ENCODE results near the gene HARS1.
"Not testable (repeated sequence)": the region's sequence is repeated elsewhere in the genome, so short reads cannot be mapped to it uniquely, and the experiment has no call there.

The HARS1 gene

DNA sequence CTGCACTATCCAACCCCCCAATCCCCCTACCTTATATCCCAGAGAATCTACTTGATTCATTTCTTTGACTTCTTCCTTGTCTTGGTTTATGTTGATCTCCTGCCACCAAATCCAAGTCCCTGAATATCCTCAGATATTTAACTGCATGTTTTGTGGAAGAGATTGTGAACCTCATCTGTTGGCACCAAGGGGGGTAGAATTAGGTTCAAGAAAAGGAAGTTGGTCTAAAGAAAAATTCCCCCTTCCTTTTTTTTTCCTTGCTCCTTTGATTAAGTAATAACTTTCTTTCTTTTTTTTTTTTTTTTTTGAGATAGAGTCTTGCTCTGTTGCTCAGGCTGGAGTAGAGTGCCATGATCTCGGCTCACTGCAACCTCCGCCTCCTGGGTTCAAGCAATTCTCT lies 57.7 kb downstream of the HARS1 start:
- no peak for DNase-seq (ENCODE audit: low read depth in 2 of 2)

GRCh38 chr5:140633021-140633471 lies 58.1 kb downstream of the HARS1 start, which contains the start of gene CD14:
CD14 (minus strand) TSS chr5:140633175; CDS start chr5:140633071, 104 bp downstream.
- no peak for DNase-seq (ENCODE audit: low read depth in 2 of 2)

DNA sequence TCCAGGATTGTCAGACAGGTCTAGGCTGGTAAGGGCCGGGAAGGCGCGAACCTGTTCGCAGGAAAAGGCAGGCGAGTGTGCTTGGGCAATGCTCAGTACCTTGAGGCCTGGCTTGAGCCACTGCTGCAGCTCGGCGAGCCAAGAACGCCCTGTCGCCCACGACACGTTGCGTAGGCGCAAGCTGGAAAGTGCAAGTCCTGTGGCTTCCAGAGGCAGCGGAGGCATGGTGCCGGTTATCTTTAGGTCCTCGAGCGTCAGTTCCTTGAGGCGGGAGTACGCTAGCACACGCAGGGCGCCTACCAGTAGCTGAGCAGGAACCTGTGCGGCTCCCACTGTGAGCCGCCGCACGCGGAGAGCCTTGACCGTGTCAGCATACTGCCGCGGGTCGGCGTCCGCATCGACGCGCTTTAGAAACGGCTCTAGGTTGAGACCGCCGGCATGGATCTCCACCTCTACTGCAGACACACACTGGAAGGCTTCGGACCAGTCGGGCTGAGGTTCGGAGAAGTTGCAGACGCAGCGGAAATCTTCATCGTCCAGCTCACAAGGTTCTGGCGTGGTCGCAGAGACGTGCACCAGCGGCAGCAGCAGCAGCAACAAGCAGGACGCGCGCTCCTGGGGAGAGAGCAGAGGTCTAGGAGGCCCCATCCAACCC lies 58.7 kb downstream of the HARS1 start:
- DNase-seq (ENCODE audit: low read depth in 2 of 2): peak; percentile 28 to 43

DNA sequence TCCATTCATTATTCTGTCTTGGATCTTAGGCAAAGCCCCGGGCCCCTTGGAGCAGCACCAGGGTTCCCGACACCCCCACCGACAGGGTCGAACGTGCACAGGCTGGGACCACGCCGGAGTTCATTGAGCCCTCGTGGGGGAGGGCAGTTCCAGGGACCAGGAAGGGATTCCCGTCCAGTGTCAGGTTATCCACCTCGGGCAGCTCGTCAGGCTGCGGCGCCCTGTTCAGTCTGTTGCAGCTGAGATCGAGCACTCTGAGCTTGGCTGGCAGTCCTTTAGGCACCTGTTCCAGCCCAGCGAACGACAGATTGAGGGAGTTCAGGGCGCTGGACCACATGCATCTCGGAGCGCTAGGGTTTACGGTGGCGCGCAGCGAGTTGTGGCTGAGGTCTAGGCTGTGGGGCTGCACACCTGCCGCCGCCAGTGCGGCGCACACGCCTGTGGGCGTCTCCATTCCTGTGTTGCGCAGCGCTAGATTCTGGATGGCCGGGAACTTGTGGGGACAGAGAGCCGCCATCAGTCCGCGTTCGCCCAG lies 59.3 kb downstream of the HARS1 start:
- no peak for DNase-seq (ENCODE audit: low read depth in 2 of 2)

DNA sequence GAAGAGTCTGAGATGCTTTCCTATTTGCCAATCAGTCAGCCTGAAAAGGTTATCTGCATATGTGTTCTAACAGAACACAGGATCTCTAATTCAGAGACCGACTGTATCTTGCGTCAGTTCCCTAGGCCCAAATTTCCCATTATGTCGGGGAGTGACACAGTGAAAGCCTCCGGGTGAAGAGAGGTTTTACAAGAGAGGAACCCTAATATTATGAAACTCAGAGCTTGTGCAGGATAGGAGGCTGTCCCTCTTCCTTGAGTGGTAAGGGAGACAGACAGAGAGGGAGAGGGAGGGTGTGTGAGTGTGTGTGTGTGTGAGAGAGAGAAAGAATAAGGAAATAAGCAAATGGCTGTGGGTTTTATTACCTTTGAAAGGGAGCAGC lies 60.1 kb downstream of the HARS1 start:
- DNase-seq (ENCODE audit: low read depth in 2 of 2): no peak

DNA sequence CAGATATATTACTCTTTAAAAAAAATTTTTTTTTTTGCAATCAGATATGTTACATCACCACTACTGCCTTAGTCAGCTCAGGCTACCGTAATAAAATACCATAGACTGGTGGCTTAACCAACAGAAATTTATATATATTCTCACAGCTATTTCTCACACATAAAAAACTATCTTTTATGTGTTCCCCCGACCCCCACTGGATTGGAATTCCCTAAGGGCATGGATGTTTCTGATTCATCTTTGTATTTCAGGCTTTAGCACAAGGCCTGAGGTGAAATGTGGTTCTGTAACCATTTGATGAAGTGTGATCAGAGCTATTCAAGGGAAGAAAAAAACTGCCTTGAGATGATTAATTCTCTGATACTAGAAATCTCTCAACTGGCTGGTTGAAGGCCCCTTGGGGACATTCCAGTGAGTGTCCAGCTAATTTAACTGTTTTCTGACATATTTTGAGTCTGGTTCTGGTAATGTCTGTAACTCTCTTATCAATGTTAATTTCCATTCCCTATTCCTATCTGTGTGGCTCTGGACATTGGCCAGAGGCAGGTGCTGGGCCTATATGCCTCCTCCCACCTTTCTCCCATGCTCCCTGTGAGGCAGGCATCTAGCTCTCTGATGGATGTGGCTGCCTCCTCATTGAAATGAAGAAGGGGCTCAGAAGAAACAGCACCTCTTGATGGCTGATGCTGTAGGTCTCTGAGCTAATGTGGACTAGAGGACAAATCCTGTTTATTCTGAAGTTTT lies 60.7 kb downstream of the HARS1 start:
- no peak for DNase-seq (ENCODE audit: low read depth in 2 of 2)

DNA sequence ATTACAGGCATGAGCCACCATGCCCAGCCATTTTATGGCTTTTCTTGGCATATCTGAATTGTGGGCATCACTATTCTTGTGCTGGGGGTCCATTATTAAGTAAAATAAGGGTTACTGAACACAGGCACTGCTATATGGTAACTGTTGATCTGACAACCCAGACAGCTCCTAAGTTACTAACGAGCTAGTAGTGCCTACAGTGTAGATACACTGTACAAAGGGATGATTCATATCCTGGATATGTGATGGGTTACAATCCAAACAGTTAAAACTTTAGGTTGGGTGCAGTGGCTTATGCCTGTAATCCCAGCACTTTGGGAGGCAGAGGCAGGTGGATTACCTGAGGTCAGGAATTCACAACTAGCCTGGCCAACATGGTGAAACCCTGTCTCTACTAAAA lies 62.5 kb downstream of the HARS1 start:
- no peak for DNase-seq (ENCODE audit: low read depth in 2 of 2)

DNA sequence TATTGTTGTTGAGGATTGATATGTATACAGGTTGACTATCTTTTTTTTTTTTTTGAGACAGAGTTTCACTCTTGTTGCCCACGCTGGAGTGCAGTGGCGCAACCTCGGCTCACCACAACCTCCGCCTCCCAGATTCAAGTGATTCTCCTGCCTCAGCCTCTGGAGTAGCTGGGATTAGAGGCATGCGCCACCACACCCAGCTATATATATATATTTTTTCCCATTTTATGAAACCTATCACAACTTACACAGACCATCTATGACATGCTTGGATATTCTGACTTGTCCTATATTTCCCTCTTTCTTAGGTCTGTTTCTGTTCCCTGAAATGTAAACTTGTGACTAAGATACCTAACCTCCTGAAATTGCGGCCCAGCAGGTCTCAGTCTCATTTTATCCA lies 63.2 kb downstream of the HARS1 start:
- DNase-seq (ENCODE audit: low read depth in 2 of 2): no peak

GRCh38 chr5:140624886-140625285 lies 66.3 kb downstream of the HARS1 start:
- not testable (repeated sequence) for DNase-seq (ENCODE audit: low read depth in 2 of 2)

Measured in stimulated activated CD4-positive, alpha-beta T cell treated with anti-CD3 and anti-CD28 coated beads, Interleukin-12 subunit alpha, Interleukin-12 subunit beta, amount 100 ng/mL, for 24 hours (primary cell).